Astrocyte (in vitro differentiated cells and primary cell): ENCODE data around the gene BOD1L1.

Experiments
- EZH2 ChIP-seq: IDR thresholded peaks from 2 replicates; pipeline ENCODE4 v1.6.1; 2012; ENCODE audit warnings: mild to moderate bottlenecking, low read length, inconsistent platforms; ENCODE audit not compliant: insufficient read depth
- TF ChIP-seq, protein P1 (sequence below): IDR thresholded peaks from 2 replicates; pipeline ENCODE4 v1.5.1; 2011; ENCODE audit warnings: low read depth, mild to moderate bottlenecking, inconsistent platforms, low read length, moderate library complexity; ENCODE audit not compliant: insufficient read depth

GRCh38 chr4:13584481-13584880 is 43.0 kb downstream of the BOD1L1 start:
- TF ChIP-seq, protein P1, sequence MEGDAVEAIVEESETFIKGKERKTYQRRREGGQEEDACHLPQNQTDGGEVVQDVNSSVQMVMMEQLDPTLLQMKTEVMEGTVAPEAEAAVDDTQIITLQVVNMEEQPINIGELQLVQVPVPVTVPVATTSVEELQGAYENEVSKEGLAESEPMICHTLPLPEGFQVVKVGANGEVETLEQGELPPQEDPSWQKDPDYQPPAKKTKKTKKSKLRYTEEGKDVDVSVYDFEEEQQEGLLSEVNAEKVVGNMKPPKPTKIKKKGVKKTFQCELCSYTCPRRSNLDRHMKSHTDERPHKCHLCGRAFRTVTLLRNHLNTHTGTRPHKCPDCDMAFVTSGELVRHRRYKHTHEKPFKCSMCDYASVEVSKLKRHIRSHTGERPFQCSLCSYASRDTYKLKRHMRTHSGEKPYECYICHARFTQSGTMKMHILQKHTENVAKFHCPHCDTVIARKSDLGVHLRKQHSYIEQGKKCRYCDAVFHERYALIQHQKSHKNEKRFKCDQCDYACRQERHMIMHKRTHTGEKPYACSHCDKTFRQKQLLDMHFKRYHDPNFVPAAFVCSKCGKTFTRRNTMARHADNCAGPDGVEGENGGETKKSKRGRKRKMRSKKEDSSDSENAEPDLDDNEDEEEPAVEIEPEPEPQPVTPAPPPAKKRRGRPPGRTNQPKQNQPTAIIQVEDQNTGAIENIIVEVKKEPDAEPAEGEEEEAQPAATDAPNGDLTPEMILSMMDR: no peak
- no peak for TF ChIP-seq EZH2
